GM12872 (cell line): Measurements from ENCODE around the gene GPR55.

Source experiments
- CTCF ChIP-seq: IDR thresholded peaks from 3 replicates; pipeline ENCODE4 v1.5.1; 2011; ENCODE audit warnings: low read depth, mild to moderate bottlenecking, low read length, moderate library complexity; ENCODE audit not compliant: insufficient read depth

Gene GPR55

GRCh38 chr2:230947908-230948365, 22.9 kb upstream of the GPR55 start:
- no peak for TF ChIP-seq CTCF

- TF ChIP-seq CTCF = no peak
Measured at GRCh38 chr2:230947235-230947576, 22.2 kb upstream of the GPR55 start.

GRCh38 chr2:230946429-230947234, 21.6 kb upstream of the GPR55 start:
- TF ChIP-seq CTCF = no peak

GRCh38 chr2:230944757-230945372, 19.8 kb upstream of the GPR55 start:
- no peak for TF ChIP-seq CTCF

- TF ChIP-seq CTCF = no peak
Measured at GRCh38 chr2:230944123-230944653, 19.1 kb upstream of the GPR55 start.

- no peak for TF ChIP-seq CTCF
Measured at GRCh38 chr2:230942920-230943896, 18.2 kb upstream of the GPR55 start.

- peak; percentile 84 for TF ChIP-seq CTCF
Measured at GRCh38 chr2:230942371-230942770, 17.3 kb upstream of the GPR55 start.
